HL-60 (cell line): ENCODE measurements around the gene NXPH4.

Experiments
- DNase-seq, 2 experiments: peaks; one replicate each; pipeline ENCODE4 v3.0.0-alpha.2; 2010 to 2020; ENCODE audit warnings: low read depth in 1 of 2, low spot score in 1 of 2
- H3K27ac ChIP-seq: fragments of 250-450 bp; sonication (Bioruptor Pico); replicated peaks from 2 replicates; pipeline ENCODE4 v1.5.1; 2020; ENCODE audit warnings: mild to moderate bottlenecking, moderate library complexity
- H3K27me3 ChIP-seq: fragments of 250-450 bp; sonication (Bioruptor Pico); 2 replicates; pipeline ENCODE4 v1.5.1; 2021; ENCODE audit warnings: mild to moderate bottlenecking, moderate library complexity; ENCODE audit not compliant: insufficient read depth, poor library complexity, severe bottlenecking
- H3K4me3 ChIP-seq: replicated peaks from 2 replicates; pipeline ENCODE4 v1.5.1; 2011; ENCODE audit warnings: mild to moderate bottlenecking, control low read depth, low read length; ENCODE audit not compliant: insufficient read depth
- CTCF ChIP-seq: IDR thresholded peaks from one replicate; pipeline ENCODE4 v1.5.1; 2011; ENCODE audit warnings: low read length, control low read depth, inconsistent platforms; ENCODE audit not compliant: insufficient read depth
- GABPA ChIP-seq: IDR thresholded peaks from 2 replicates; pipeline ENCODE4 v1.6.1; 2012; ENCODE audit warnings: low read depth
- POLR2AphosphoS5 ChIP-seq: IDR thresholded peaks from 2 replicates; pipeline ENCODE4 v1.6.1; 2012; ENCODE audit warnings: low read depth
- SPI1 ChIP-seq: IDR thresholded peaks from 2 replicates; pipeline ENCODE4 v1.6.1; 2012; ENCODE audit warnings: low read depth, mild to moderate bottlenecking, borderline replicate concordance
- TF ChIP-seq, protein P1 (sequence below): IDR thresholded peaks from 2 replicates; pipeline ENCODE4 v1.6.1; 2012; ENCODE audit warnings: low read depth; ENCODE audit not compliant: insufficient replicate concordance

NXPH4 gene

DNA sequence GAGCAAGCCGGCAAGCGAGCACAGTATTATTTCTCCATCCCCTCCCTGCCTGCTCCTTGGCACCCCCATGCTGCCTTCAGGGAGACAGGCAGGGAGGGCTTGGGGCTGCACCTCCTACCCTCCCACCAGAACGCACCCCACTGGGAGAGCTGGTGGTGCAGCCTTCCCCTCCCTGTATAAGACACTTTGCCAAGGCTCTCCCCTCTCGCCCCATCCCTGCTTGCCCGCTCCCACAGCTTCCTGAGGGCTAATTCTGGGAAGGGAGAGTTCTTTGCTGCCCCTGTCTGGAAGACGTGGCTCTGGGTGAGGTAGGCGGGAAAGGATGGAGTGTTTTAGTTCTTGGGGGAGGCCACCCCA lies 3.9 kb upstream of the NXPH4 start:
- no peak overlapping the region for H3K4me3 ChIP-seq
- no peak overlapping the region for H3K27ac ChIP-seq
- DNase-seq: no peak
- peaks cover 30% of the 10 kb centered on the region for H3K27me3 ChIP-seq
- no peak for TF ChIP-seq CTCF
- TF ChIP-seq GABPA: no peak
- no peak for TF ChIP-seq POLR2AphosphoS5
- TF ChIP-seq, protein P1, sequence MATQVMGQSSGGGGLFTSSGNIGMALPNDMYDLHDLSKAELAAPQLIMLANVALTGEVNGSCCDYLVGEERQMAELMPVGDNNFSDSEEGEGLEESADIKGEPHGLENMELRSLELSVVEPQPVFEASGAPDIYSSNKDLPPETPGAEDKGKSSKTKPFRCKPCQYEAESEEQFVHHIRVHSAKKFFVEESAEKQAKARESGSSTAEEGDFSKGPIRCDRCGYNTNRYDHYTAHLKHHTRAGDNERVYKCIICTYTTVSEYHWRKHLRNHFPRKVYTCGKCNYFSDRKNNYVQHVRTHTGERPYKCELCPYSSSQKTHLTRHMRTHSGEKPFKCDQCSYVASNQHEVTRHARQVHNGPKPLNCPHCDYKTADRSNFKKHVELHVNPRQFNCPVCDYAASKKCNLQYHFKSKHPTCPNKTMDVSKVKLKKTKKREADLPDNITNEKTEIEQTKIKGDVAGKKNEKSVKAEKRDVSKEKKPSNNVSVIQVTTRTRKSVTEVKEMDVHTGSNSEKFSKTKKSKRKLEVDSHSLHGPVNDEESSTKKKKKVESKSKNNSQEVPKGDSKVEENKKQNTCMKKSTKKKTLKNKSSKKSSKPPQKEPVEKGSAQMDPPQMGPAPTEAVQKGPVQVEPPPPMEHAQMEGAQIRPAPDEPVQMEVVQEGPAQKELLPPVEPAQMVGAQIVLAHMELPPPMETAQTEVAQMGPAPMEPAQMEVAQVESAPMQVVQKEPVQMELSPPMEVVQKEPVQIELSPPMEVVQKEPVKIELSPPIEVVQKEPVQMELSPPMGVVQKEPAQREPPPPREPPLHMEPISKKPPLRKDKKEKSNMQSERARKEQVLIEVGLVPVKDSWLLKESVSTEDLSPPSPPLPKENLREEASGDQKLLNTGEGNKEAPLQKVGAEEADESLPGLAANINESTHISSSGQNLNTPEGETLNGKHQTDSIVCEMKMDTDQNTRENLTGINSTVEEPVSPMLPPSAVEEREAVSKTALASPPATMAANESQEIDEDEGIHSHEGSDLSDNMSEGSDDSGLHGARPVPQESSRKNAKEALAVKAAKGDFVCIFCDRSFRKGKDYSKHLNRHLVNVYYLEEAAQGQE: no peak
- TF ChIP-seq SPI1: no peak

DNA sequence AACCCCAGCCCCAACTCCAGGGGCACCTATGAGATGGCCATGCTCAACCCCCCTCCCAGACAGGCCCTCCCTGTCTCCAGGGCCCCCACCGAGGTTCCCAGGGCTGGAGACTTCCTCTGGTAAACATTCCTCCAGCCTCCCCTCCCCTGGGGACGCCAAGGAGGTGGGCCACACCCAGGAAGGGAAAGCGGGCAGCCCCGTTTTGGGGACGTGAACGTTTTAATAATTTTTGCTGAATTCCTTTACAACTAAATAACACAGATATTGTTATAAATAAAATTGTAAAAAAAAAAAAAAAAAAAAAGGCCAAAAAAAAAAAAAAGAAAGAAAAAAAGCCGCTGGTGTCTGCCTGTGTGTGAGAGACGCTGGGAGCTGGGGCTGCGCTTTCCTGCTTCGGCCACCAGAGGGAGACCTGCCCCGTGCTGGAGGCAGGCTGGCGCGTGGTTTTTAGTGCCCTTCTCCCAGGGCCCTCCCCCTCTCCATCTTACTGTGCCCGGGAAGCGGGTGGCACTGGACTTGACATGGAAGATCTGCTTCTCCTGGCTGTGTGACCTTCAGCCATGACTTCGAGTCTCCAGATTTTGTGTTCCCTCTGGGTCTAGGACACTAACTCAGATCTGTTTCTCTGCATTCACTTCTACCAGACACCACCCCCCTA lies 3.4 kb upstream of the NXPH4 start:
- H3K4me3 ChIP-seq: no peak overlapping the region
- peak; percentile 88 for TF ChIP-seq CTCF
- TF ChIP-seq POLR2AphosphoS5: no peak
- no peak overlapping the region for H3K27ac ChIP-seq
- H3K27me3 ChIP-seq: peaks cover 35% of the 10 kb centered on the region
- DNase-seq: peak; percentile 78 to 84

DNA sequence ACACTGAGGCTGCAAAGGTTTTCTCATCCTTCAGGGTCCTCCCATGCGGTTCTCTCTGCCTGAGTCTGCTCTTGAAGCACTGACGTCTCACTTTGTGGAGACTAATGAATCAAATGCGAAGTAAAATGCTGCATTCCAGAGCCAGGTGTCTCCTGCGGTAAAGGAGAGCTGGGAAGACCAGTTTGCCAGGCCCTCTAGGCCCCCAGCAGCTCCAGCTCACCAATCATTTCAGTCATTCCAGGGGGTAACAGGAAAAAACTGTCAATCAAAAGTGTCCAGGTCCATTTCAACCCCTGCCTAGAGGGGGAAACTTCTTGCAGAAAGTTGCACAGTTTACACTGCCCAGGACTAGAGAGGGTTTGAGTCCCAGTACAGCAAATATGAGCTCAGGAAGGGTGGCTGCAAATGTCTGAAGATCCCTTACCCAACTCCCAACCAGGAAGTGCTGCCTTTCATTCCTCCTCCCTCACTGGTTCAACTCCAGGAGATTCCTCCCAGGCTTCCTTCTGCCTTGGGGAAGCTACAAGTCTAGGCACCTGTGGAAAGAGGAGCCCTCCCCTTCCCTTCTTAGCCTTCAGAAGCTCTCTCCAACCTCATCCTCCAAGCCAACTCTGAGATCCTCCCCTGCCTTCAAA lies 2.7 kb upstream of the NXPH4 start:
- TF ChIP-seq, protein P1: no peak
- no peak for TF ChIP-seq POLR2AphosphoS5
- DNase-seq: no peak
- Histone ChIP-seq H3K27me3 (peaks cover 42% of the 10 kb centered on the region), H3K27ac (no peak overlapping the region), H3K4me3 (no peak overlapping the region)

DNA sequence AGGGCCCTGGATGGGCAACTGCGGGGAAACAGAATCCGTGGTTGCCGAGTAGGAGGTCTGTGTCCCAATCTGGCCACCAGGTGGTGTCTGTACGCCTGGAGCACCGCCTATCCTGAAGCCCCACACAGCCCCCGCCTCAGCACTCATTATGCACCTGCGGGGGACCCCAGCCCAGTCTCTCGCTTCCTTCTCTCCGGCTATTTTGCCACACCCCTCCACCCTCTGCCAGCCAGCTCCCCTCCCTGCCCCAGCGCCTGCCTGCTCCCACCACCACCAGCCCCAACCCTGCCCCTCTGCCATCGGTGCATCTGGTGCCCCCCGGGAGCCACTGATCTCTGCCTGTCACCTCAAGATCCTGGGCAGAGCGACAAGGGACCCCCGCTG lies 2.2 kb upstream of the NXPH4 start:
- Histone ChIP-seq H3K27me3 (peaks cover 47% of the 10 kb centered on the region), H3K4me3 (no peak overlapping the region), H3K27ac (no peak overlapping the region)
- TF ChIP-seq CTCF (peak; percentile 82), POLR2AphosphoS5 (no peak)
- peak in 1 of 2 experiments; percentile 61 for DNase-seq
